HCT116 (cell line): Measurements from ENCODE around the gene PKHD1. TPM values are rescaled to one million over a fixed set of nuclear protein-coding genes. Genes with fewer than 3 reads are reported as not detected.

Experiments used
- ATAC-seq: fragments of 200-7000 bp; cut with Tn5 transposase; 2 replicates; pipeline ENCODE4 v1.9.1; 2020; ENCODE audit warnings: mild to moderate bottlenecking, moderate library complexity
- BruUV-seq: library from RNA; stranded (reverse); fragments of 400-500 nt; replicated peaks from 2 replicates; lab custom pipeline; 2021; lab: Mats Ljungman, UMichigan
- CTCF ChIA-PET: fragments of 300-600 bp; sonication (Branson Sonifier 250); formaldehyde crosslinking; loops from one replicate; lab custom pipeline; 2021; ENCODE audit warnings: antibody characterized with exemption; lab: Charles Lee
- POLR2A ChIA-PET: fragments of 300-600, 350-600 bp; sonication (Branson Sonifier 250); formaldehyde crosslinking; loops from one replicate; lab custom pipeline; 2021; ENCODE audit warnings: antibody characterized with exemption; lab: Charles Lee
- RAD21 ChIA-PET, 2 experiments: fragments of 300-600 bp; sonication (Branson Sonifier 250); formaldehyde crosslinking; loops; one replicate each; lab custom pipeline; 2023; ENCODE audit warnings: low total read pairs in 2 of 2; ENCODE audit not compliant: uncharacterized antibody in 2 of 2, unreplicated experiment in 2 of 2, low non-redundant PET in 1 of 2; lab: Charles Lee
- DNase-seq: peaks from one replicate; pipeline ENCODE4 v3.0.0-alpha.2; 2010; ENCODE audit warnings: low read depth, low spot score
- H2AFZ ChIP-seq: fragments of 200-600 bp; shearing (Covaris generic), sonication (generic); 2 replicates; pipeline ENCODE4 v1.6.1; 2017; ENCODE audit warnings: low read depth, mixed run types, mixed read lengths, antibody characterized with exemption, low read length; ENCODE audit not compliant: poor library complexity, severe bottlenecking
- H3K27ac ChIP-seq: 2 replicates; pipeline ENCODE4 v1.5.1; 2012; ENCODE audit warnings: low read depth, low read length
- H3K27me3 ChIP-seq: fragments of 200-600 bp; sonication (generic); 2 replicates; pipeline ENCODE4 v1.6.1; 2016; ENCODE audit warnings: mixed run types, low read length, mixed read lengths; ENCODE audit not compliant: insufficient read depth
- H3K36me3 ChIP-seq, 2 experiments: fragments of 200-500 bp in 1 of 2; fragments of 200-600 bp in 1 of 2; sonication (Bioruptor generic) in 1 of 2; sonication (generic) in 1 of 2; 2 replicates each; pipeline versions ENCODE4 v1.5.1 to v1.6.1; 2014 to 2016; ENCODE audit warnings: low read length in 2 of 2, inconsistent platforms in 1 of 2, mixed read lengths in 1 of 2, mixed run types in 1 of 2; ENCODE audit not compliant: insufficient read depth in 2 of 2, control insufficient read depth in 1 of 2
- H3K4me1 ChIP-seq, 2 experiments: fragments of 200-600 bp in 1 of 2; sonication (generic) in 1 of 2; 2 replicates each; pipeline versions ENCODE4 v1.5.1 to v1.6.1; 2012 to 2017; ENCODE audit warnings: low read length in 2 of 2, inconsistent platforms in 1 of 2, mild to moderate bottlenecking in 1 of 2, mixed read lengths in 1 of 2, mixed run types in 1 of 2, moderate library complexity in 1 of 2; ENCODE audit not compliant: insufficient read depth in 2 of 2, control insufficient read depth in 1 of 2
- H3K4me2 ChIP-seq: fragments of 200-600 bp; sonication (generic); 2 replicates; pipeline ENCODE4 v1.6.1; 2017; ENCODE audit warnings: mixed run types, low read length, mixed read lengths
- H3K4me3 ChIP-seq, 2 experiments: fragments of 200-600 bp in 1 of 2; sonication (generic) in 1 of 2; replicated peaks in 1 of 2; 2 replicates each; pipeline ENCODE4 v1.5.1; 2011 to 2016; ENCODE audit warnings: low read length in 2 of 2, control low read depth in 1 of 2, low read depth in 1 of 2, mild to moderate bottlenecking in 1 of 2, mixed read lengths in 1 of 2, mixed run types in 1 of 2
- H3K79me2 ChIP-seq: fragments of 200-600 bp; sonication (generic); 2 replicates; pipeline ENCODE4 v1.6.1; 2017; ENCODE audit warnings: mild to moderate bottlenecking, mixed run types, low read length, moderate library complexity, mixed read lengths; ENCODE audit not compliant: insufficient read depth
- H3K9ac ChIP-seq: fragments of 200-600 bp; sonication (generic); 2 replicates; pipeline ENCODE4 v1.6.1; 2016; ENCODE audit warnings: low read length, mixed read lengths
- H3K9me2 ChIP-seq: fragments of 200-600 bp; sonication (generic), shearing (Covaris generic); 2 replicates; pipeline ENCODE4 v1.6.1; 2017; ENCODE audit warnings: mixed run types, mild to moderate bottlenecking, moderate library complexity; ENCODE audit not compliant: insufficient read depth
- H3K9me3 ChIP-seq, 2 experiments: fragments of 200-500 bp in 1 of 2; fragments of 200-600 bp in 1 of 2; sonication (Bioruptor generic) in 1 of 2; sonication (generic) in 1 of 2; 2 replicates each; pipeline ENCODE4 v1.6.1; 2014 to 2017; ENCODE audit warnings: low read length in 2 of 2, mixed read lengths in 2 of 2, inconsistent platforms in 1 of 2, low read depth in 1 of 2, mild to moderate bottlenecking in 1 of 2, mixed run types in 1 of 2, moderate library complexity in 1 of 2; ENCODE audit not compliant: control insufficient read depth in 1 of 2, insufficient read depth in 1 of 2
- H4K20me1 ChIP-seq: fragments of 200-600 bp; sonication (generic), shearing (Covaris generic); 2 replicates; pipeline ENCODE4 v1.6.1; 2017; ENCODE audit warnings: mixed run types, mild to moderate bottlenecking, moderate library complexity; ENCODE audit not compliant: insufficient read depth
- CBX3 ChIP-seq: IDR thresholded peaks from 2 replicates; pipeline ENCODE4 v1.6.1; 2012; ENCODE audit warnings: low read depth
- CEBPB ChIP-seq: IDR thresholded peaks from 2 replicates; pipeline ENCODE4 v1.6.1; 2012; ENCODE audit warnings: low read depth
- EGR1 ChIP-seq: IDR thresholded peaks from 2 replicates; pipeline ENCODE4 v1.6.1; 2012; ENCODE audit warnings: low read depth
- EZH2 ChIP-seq: fragments of 200-600 bp; sonication (generic); IDR thresholded peaks from 2 replicates; pipeline ENCODE4 v1.6.1; 2017; ENCODE audit warnings: antibody characterized with exemption, mixed run types
- EZH2phosphoT487 ChIP-seq: fragments of 200-600 bp; IDR thresholded peaks from 2 replicates; pipeline ENCODE4 v1.6.1; 2018; ENCODE audit warnings: antibody characterized with exemption, borderline replicate concordance
- POLR2AphosphoS5 ChIP-seq: IDR thresholded peaks from 2 replicates; pipeline ENCODE4 v1.6.1; 2011; ENCODE audit warnings: mild to moderate bottlenecking, low read depth, low read length, moderate library complexity
- RAD21 ChIP-seq: IDR thresholded peaks from 2 replicates; pipeline ENCODE4 v1.6.1; 2012; ENCODE audit warnings: low read depth, mild to moderate bottlenecking
- SRF ChIP-seq: IDR thresholded peaks from 2 replicates; pipeline ENCODE4 v1.6.1; 2012; ENCODE audit warnings: low read depth
- TCF7L2 ChIP-seq: IDR thresholded peaks from 2 replicates; pipeline ENCODE4 v1.7.0; 2011; ENCODE audit warnings: borderline replicate concordance, inconsistent platforms; ENCODE audit not compliant: insufficient read depth, insufficient read length; ENCODE audit errors: extremely low read depth
- YY1 ChIP-seq: IDR thresholded peaks from 2 replicates; pipeline ENCODE4 v1.6.1; 2011; ENCODE audit warnings: low read length, low read depth, moderate library complexity, mild to moderate bottlenecking; ENCODE audit not compliant: insufficient replicate concordance; ENCODE audit errors: extremely low read depth
- ZFX ChIP-seq: fragments of 450-650 bp; IDR thresholded peaks from 2 replicates; pipeline ENCODE4 v1.6.1; 2017
- intact Hi-C: fragments of 100-400 bp; cut with micrococcal nuclease; formaldehyde crosslinking; loops from 2 replicates; pipeline ENCODE4 v1.10.0; 2022
- total RNA-seq: library from RNA; stranded (reverse); gene quantifications from one replicate; pipeline ENCODE4 v1.2.1, GENCODE V29; 2021; ENCODE audit not compliant: unreplicated experiment
- TF ChIP-seq, protein P1 (sequence below): IDR thresholded peaks from 2 replicates; pipeline ENCODE4 v1.6.1; 2012
- TF ChIP-seq, protein P2 (sequence below): IDR thresholded peaks from 2 replicates; pipeline ENCODE4 v1.6.1; 2011; ENCODE audit warnings: mild to moderate bottlenecking, low read length, moderate library complexity; ENCODE audit not compliant: insufficient replicate concordance; ENCODE audit errors: extremely low read depth
- TF ChIP-seq, protein P3 (sequence below): IDR thresholded peaks from 2 replicates; pipeline ENCODE4 v1.6.1; 2012

Gene PKHD1
- total RNA-seq, 1 experiment from 2014 or later, result not detected

DNA sequence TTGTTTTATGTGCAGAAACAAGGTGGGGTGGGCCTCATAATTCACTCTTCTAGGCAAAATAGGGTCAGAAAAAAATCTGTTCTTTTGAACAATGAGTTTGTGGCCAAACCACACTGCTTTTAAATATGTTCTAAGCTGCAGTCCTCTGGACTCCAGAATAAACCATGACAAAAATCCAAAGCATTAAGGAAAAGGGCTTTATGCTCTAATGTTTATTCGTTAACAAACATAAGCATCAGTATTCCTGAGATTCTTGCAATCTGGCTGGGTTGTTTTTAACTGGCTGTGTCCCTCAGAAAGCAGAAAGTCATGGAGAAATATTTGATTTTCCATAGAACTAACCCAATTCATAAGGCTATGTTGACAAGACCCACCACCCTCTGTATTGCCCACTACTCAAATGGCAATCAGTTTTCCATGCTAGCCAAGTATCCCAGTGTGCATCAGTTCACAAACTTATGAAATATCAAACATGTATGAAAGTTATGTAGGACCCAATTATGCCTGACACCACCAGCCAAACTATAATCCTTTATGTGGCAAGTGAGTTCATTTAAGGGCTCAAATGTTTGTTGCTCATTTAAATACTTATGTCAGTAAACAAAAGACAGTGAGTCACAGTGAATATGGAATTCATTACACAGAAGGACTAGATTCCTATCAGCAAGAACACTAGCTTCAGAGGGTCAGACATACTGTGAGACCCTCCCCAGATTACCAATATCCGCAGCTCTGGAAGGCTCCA lies 45.1 kb downstream of the PKHD1 start:
- H3K4me2 ChIP-seq, result no peak overlapping the region
- no TSS peak for BruUV-seq
- CTCF ChIA-PET, result no interaction called here
- intact Hi-C loops, result no loop called here
- H3K79me2 ChIP-seq, result no peaks in the 10 kb centered on the region
- H4K20me1 ChIP-seq, result no peaks in the 10 kb centered on the region
- no peak overlapping the region for H3K9ac ChIP-seq
- RAD21 ChIA-PET, result no interaction called here
- H3K27me3 ChIP-seq, result peaks cover 4% of the 10 kb centered on the region; the same call in 1 of the 2 replicates
- ATAC-seq (no peak), DNase-seq (no peak)
- no peaks in the 10 kb centered on the region for H3K9me3 ChIP-seq
- no peak for TF ChIP-seq SRF
- TF ChIP-seq, protein P1, sequence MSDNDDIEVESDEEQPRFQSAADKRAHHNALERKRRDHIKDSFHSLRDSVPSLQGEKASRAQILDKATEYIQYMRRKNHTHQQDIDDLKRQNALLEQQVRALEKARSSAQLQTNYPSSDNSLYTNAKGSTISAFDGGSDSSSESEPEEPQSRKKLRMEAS, result no peak
- no peak for TF ChIP-seq POLR2AphosphoS5
- TF ChIP-seq RAD21, result no peak
- no peak for TF ChIP-seq CBX3
- no peak for TF ChIP-seq CEBPB
- TF ChIP-seq, protein P2, sequence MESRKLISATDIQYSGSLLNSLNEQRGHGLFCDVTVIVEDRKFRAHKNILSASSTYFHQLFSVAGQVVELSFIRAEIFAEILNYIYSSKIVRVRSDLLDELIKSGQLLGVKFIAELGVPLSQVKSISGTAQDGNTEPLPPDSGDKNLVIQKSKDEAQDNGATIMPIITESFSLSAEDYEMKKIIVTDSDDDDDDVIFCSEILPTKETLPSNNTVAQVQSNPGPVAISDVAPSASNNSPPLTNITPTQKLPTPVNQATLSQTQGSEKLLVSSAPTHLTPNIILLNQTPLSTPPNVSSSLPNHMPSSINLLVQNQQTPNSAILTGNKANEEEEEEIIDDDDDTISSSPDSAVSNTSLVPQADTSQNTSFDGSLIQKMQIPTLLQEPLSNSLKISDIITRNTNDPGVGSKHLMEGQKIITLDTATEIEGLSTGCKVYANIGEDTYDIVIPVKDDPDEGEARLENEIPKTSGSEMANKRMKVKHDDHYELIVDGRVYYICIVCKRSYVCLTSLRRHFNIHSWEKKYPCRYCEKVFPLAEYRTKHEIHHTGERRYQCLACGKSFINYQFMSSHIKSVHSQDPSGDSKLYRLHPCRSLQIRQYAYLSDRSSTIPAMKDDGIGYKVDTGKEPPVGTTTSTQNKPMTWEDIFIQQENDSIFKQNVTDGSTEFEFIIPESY, result no peak
- no peak for TF ChIP-seq YY1
- no peak for TF ChIP-seq EZH2phosphoT487
- TF ChIP-seq, protein P3, sequence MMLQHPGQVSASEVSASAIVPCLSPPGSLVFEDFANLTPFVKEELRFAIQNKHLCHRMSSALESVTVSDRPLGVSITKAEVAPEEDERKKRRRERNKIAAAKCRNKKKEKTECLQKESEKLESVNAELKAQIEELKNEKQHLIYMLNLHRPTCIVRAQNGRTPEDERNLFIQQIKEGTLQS, result no peak
- no peak for TF ChIP-seq TCF7L2
- TF ChIP-seq EGR1, result no peak
- TF ChIP-seq EZH2, result no peak
- no peak for TF ChIP-seq ZFX
- POLR2A ChIA-PET, result no interaction called here
- H3K36me3 ChIP-seq, result no peaks in the 10 kb centered on the region
- H3K4me1 ChIP-seq, result no peaks in the 10 kb centered on the region
- H3K9me2 ChIP-seq, result no peaks in the 10 kb centered on the region
- no peak overlapping the region for H2AFZ ChIP-seq
- no peak overlapping the region for H3K4me3 ChIP-seq
- H3K27ac ChIP-seq, result no peak overlapping the region
